H9 (cell line): ENCODE data around the gene MEGF8. TPM values are rescaled to one million over a fixed set of nuclear protein-coding genes. Genes with fewer than 3 reads are reported as not detected.
A peak's percentile ranks its signal among the peaks of the same experiment; 100 is the strongest.

Experiments
- DNase-seq: peaks from one replicate; pipeline ENCODE4 v3.0.0-alpha.2; 2017
- H2AFZ ChIP-seq: one replicate; pipeline ENCODE4 v1.6.1; 2013; ENCODE audit warnings: mild to moderate bottlenecking, low read length, control low read depth, moderate library complexity
- H2AK5ac ChIP-seq: 2 replicates; pipeline ENCODE4 v1.6.1; 2013; ENCODE audit warnings: low read length, control low read depth, mixed read lengths; ENCODE audit not compliant: insufficient read length
- H2BK120ac ChIP-seq: one replicate; pipeline ENCODE4 v1.6.1; 2013; ENCODE audit warnings: low read depth, mild to moderate bottlenecking, low read length, control low read depth, inconsistent platforms; ENCODE audit not compliant: poor library complexity, severe bottlenecking
- H2BK12ac ChIP-seq: 2 replicates; pipeline ENCODE4 v1.6.1; 2013; ENCODE audit warnings: low read length, control low read depth, mixed read lengths, low read depth; ENCODE audit not compliant: insufficient read length
- H2BK15ac ChIP-seq: 2 replicates; pipeline ENCODE4 v1.6.1; 2013; ENCODE audit warnings: low read depth, low read length, control low read depth
- H2BK20ac ChIP-seq: one replicate; pipeline ENCODE4 v1.6.1; 2013; ENCODE audit warnings: low read depth, mild to moderate bottlenecking, low read length, control low read depth, inconsistent platforms; ENCODE audit not compliant: poor library complexity, severe bottlenecking
- H2BK5ac ChIP-seq: 2 replicates; pipeline ENCODE4 v1.6.1; 2013; ENCODE audit warnings: low read length, control low read depth, mixed read lengths; ENCODE audit not compliant: insufficient read length
- H3K14ac ChIP-seq: 2 replicates; pipeline ENCODE4 v1.6.1; 2013; ENCODE audit warnings: low read length, control low read depth; ENCODE audit not compliant: insufficient read depth
- H3K18ac ChIP-seq: 2 replicates; pipeline ENCODE4 v1.6.1; 2013; ENCODE audit warnings: low read depth, mild to moderate bottlenecking, mixed read lengths, low read length, control low read depth; ENCODE audit not compliant: insufficient read length
- H3K23ac ChIP-seq: 2 replicates; pipeline ENCODE4 v1.6.1; 2013; ENCODE audit warnings: low read length, control low read depth, mixed read lengths, low read depth; ENCODE audit not compliant: insufficient read length
- H3K23me2 ChIP-seq: 2 replicates; pipeline ENCODE4 v1.6.1; 2013; ENCODE audit warnings: low read depth, mild to moderate bottlenecking, mixed read lengths, low read length, control low read depth; ENCODE audit not compliant: insufficient read length, poor library complexity, severe bottlenecking
- H3K27ac ChIP-seq: 2 replicates; pipeline ENCODE4 v1.5.1; 2013; ENCODE audit warnings: low read length, control low read depth, mixed read lengths, low read depth; ENCODE audit not compliant: insufficient read length
- H3K27me3 ChIP-seq: 2 replicates; pipeline ENCODE4 v1.6.1; 2013; ENCODE audit warnings: low read length, control low read depth, inconsistent platforms; ENCODE audit not compliant: insufficient read depth
- H3K4ac ChIP-seq: 2 replicates; pipeline ENCODE4 v1.6.1; 2013; ENCODE audit warnings: low read depth, mild to moderate bottlenecking, control low read depth, inconsistent platforms, low read length, moderate library complexity
- H3K4me1 ChIP-seq: 2 replicates; pipeline ENCODE4 v1.6.1; 2013; ENCODE audit warnings: low read length, control low read depth, inconsistent platforms; ENCODE audit not compliant: insufficient read depth
- H3K4me2 ChIP-seq: 2 replicates; pipeline ENCODE4 v1.6.1; 2013; ENCODE audit warnings: low read length, control low read depth, mixed read lengths; ENCODE audit not compliant: insufficient read length, insufficient read depth
- H3K56ac ChIP-seq: 2 replicates; pipeline ENCODE4 v1.6.1; 2013; ENCODE audit warnings: low read depth, mild to moderate bottlenecking, mixed read lengths, low read length, control low read depth; ENCODE audit not compliant: insufficient read length
- H3K79me1 ChIP-seq: 2 replicates; pipeline ENCODE4 v1.6.1; 2013; ENCODE audit warnings: low read depth, mild to moderate bottlenecking, moderate library complexity, low read length, control low read depth, inconsistent platforms; ENCODE audit not compliant: insufficient read depth, poor library complexity, severe bottlenecking
- H3K79me2 ChIP-seq: 2 replicates; pipeline ENCODE4 v1.6.1; 2013; ENCODE audit warnings: low read length, control low read depth, inconsistent platforms; ENCODE audit not compliant: insufficient read depth
- H3K9ac ChIP-seq: 2 replicates; pipeline ENCODE4 v1.6.1; 2013; ENCODE audit warnings: low read length, control low read depth, mixed read lengths; ENCODE audit not compliant: insufficient read length; ENCODE audit errors: extremely low read depth
- H3K9me3 ChIP-seq: one replicate; pipeline ENCODE4 v1.6.1; 2013; ENCODE audit warnings: low read depth, low read length, inconsistent platforms; ENCODE audit not compliant: control insufficient read depth
- H3T11ph ChIP-seq: one replicate; pipeline ENCODE4 v1.6.1; 2013; ENCODE audit warnings: mild to moderate bottlenecking, low read length, control low read depth, inconsistent platforms
- H4K20me1 ChIP-seq: one replicate; pipeline ENCODE4 v1.6.1; 2013; ENCODE audit not compliant: control insufficient read depth, insufficient read length, insufficient read depth
- H4K5ac ChIP-seq: 2 replicates; pipeline ENCODE4 v1.6.1; 2013; ENCODE audit warnings: low read depth, mild to moderate bottlenecking, mixed read lengths, low read length, control low read depth; ENCODE audit not compliant: insufficient read length
- H4K8ac ChIP-seq: replicated peaks from 2 replicates; pipeline ENCODE4 v1.6.1; 2013; ENCODE audit warnings: low read length, control low read depth, mixed read lengths, low read depth; ENCODE audit not compliant: insufficient read length
- H4K91ac ChIP-seq: 2 replicates; pipeline ENCODE4 v1.6.1; 2013; ENCODE audit warnings: low read depth, mild to moderate bottlenecking, moderate library complexity, mixed read lengths, low read length, control low read depth; ENCODE audit not compliant: insufficient read length
- H3K27ac Mint-ChIP-seq, 3 experiments: 2 replicates in 2 of 3; 3 replicates in 1 of 3; pipeline ENCODE4 v1.8.0; 2020 to 2021; ENCODE audit warnings: mixed read lengths in 3 of 3, mild to moderate bottlenecking in 1 of 3, moderate library complexity in 1 of 3
- H3K27me3 Mint-ChIP-seq: 2 replicates; pipeline ENCODE4 v1.8.0; 2021; ENCODE audit warnings: low read depth, mild to moderate bottlenecking, moderate library complexity, mixed read lengths
- H3K36me3 Mint-ChIP-seq, 3 experiments: 2 replicates in 2 of 3; 3 replicates in 1 of 3; pipeline ENCODE4 v1.8.0; 2020 to 2021; ENCODE audit warnings: low read depth in 3 of 3, mixed read lengths in 3 of 3; ENCODE audit not compliant: insufficient read depth in 1 of 3
- H3K4me1 Mint-ChIP-seq, 2 experiments: 2 replicates each; pipeline ENCODE4 v1.8.0; 2020; ENCODE audit warnings: mixed read lengths in 2 of 2
- H3K4me3 Mint-ChIP-seq, 2 experiments: 2 replicates in 1 of 2; 3 replicates in 1 of 2; pipeline ENCODE4 v1.8.0; 2020 to 2021; ENCODE audit warnings: mild to moderate bottlenecking in 2 of 2, mixed read lengths in 2 of 2, moderate library complexity in 1 of 2
- H3K9me3 Mint-ChIP-seq, 2 experiments: 2 replicates in 1 of 2; 3 replicates in 1 of 2; pipeline ENCODE4 v1.8.0; 2020; ENCODE audit warnings: mild to moderate bottlenecking in 2 of 2, mixed read lengths in 2 of 2, moderate library complexity in 1 of 2
- CTCF ChIP-seq: fragments of 200-600 bp; sonication (generic); conservative IDR thresholded peaks from 3 replicates; pipeline ENCODE4 v1.8.0; 2021; ENCODE audit warnings: antibody characterized with exemption, mild to moderate bottlenecking
- WGBS: extraction: QIAGEN DNeasy Blood & Tissue Kit; methylation state at CpG from one replicate; pipeline ENCODE4 v1.1.7; 2013; ENCODE audit warnings: missing lambda C conversion rate, low lambda C conversion rate, mixed read lengths; ENCODE audit not compliant: insufficient read length; ENCODE audit errors: extremely low coverage; 5-methylcytosine and 5-hydroxymethylcytosine counted together
- total RNA-seq: library from RNA; stranded (reverse); gene quantifications from 2 replicates; pipeline ENCODE4 v1.2.1, GENCODE V29; 2021

The MEGF8 gene
- total RNA-seq, 1 experiment from 2014 or later = 28.4 TPM

GRCh38 chr19:42295342-42295741 is 30.1 kb upstream of the MEGF8 start:
- H3K9me3 ChIP-seq = no peaks in the 10 kb centered on the region
- no peak overlapping the region for H3K4me2 ChIP-seq
- H2BK15ac ChIP-seq = no peak overlapping the region
- H4K8ac ChIP-seq = no peak overlapping the region
- H2AFZ ChIP-seq = no peak overlapping the region
- H3K9me3 Mint-ChIP-seq = no peaks in the 10 kb centered on the region
- peaks cover 19 to 59% (median 44%) of the 10 kb centered on the region in 3 experiments; a peak in 6 of 7 replicates for H3K36me3 Mint-ChIP-seq
- H3K27ac ChIP-seq = no peak overlapping the region
- H3K4ac ChIP-seq = no peak overlapping the region
- H3K23me2 ChIP-seq = peaks cover 3% of the 10 kb centered on the region
- H3K18ac ChIP-seq = no peak overlapping the region
- no peaks in the 10 kb centered on the region for H3K27me3 Mint-ChIP-seq
- DNase-seq = no peak
- H4K5ac ChIP-seq = no peak overlapping the region
- H2AK5ac ChIP-seq = no peak overlapping the region
- no peak overlapping the region for H3K56ac ChIP-seq
- H3K4me1 Mint-ChIP-seq = peaks cover 3 to 34% of the 10 kb centered on the region in 2 experiments
- H2BK5ac ChIP-seq = no peak overlapping the region
- no peaks in the 10 kb centered on the region for H4K20me1 ChIP-seq
- H3K4me1 ChIP-seq = no peaks in the 10 kb centered on the region
- H3K79me2 ChIP-seq = no peaks in the 10 kb centered on the region
- H3K27ac Mint-ChIP-seq = peak overlapping the region; percentile 33 to 93 (median 64); a peak in 4 of 7 replicates
- WGBS = no CpG with 5 or more reads among the region's 5 CpGs
- no peak overlapping the region for H3K9ac ChIP-seq
- TF ChIP-seq CTCF = peak; percentile 11; the same call in 1 of the 3 replicates
- H2BK120ac ChIP-seq = no peak overlapping the region
- no peak overlapping the region for H3K23ac ChIP-seq
- no peak overlapping the region for H4K91ac ChIP-seq
- no peak overlapping the region for H3K4me3 Mint-ChIP-seq
- H2BK20ac ChIP-seq = no peak overlapping the region
- no peaks in the 10 kb centered on the region for H3K79me1 ChIP-seq
- H3K14ac ChIP-seq = no peak overlapping the region
- no peak overlapping the region for H3T11ph ChIP-seq
- no peak overlapping the region for H2BK12ac ChIP-seq
- H3K27me3 ChIP-seq = no peaks in the 10 kb centered on the region
